HS-27A (cell line): ENCODE results near the gene WDR1.

Experiments used
- DNase-seq: peaks from one replicate; pipeline ENCODE4 v3.0.0-alpha.2; 2012; ENCODE audit warnings: low read depth, missing footprints

WDR1 gene

GRCh38 chr4:10097906-10098779, 18.5 kb downstream of the WDR1 start:
- DNase-seq, result no peak

- no peak for DNase-seq
Measured at GRCh38 chr4:10096978-10097335, 19.6 kb downstream of the WDR1 start.

GRCh38 chr4:10096201-10096977, 20.2 kb downstream of the WDR1 start:
- DNase-seq, result peak; percentile 81

- DNase-seq, result no peak
Measured at GRCh38 chr4:10095296-10095991, 21.2 kb downstream of the WDR1 start.

- no peak for DNase-seq
Measured at GRCh38 chr4:10094841-10095240, 21.8 kb downstream of the WDR1 start.

GRCh38 chr4:10093801-10094552, 22.6 kb downstream of the WDR1 start:
- peak; percentile 82 for DNase-seq

- no peak for DNase-seq
Measured at GRCh38 chr4:10093271-10093621, 23.4 kb downstream of the WDR1 start.

- DNase-seq, result no peak
Measured at GRCh38 chr4:10092481-10093270, 23.9 kb downstream of the WDR1 start.

GRCh38 chr4:10091531-10092181, 24.9 kb downstream of the WDR1 start:
- no peak for DNase-seq

GRCh38 chr4:10090467-10091250, 25.9 kb downstream of the WDR1 start:
- DNase-seq, result no peak

- DNase-seq, result no peak
Measured at GRCh38 chr4:10089346-10089745, 27.3 kb downstream of the WDR1 start.

- no peak for DNase-seq
Measured at GRCh38 chr4:10088135-10089010, 28.2 kb downstream of the WDR1 start.

GRCh38 chr4:10087152-10087791, 29.3 kb downstream of the WDR1 start:
- no peak for DNase-seq

GRCh38 chr4:10086506-10087120, 30.0 kb downstream of the WDR1 start:
- DNase-seq, result no peak

GRCh38 chr4:10085828-10086505, 30.6 kb downstream of the WDR1 start:
- DNase-seq, result no peak

- no peak for DNase-seq
Measured at GRCh38 chr4:10085386-10085785, 31.2 kb downstream of the WDR1 start.

GRCh38 chr4:10084651-10085358, 31.8 kb downstream of the WDR1 start:
- DNase-seq, result no peak
